ENCODE measurements around the gene DNAAF5.
"Not testable (repeated sequence)": the region's sequence is repeated elsewhere in the genome, so short reads cannot be mapped to it uniquely, and the experiment has no call there.

The DNAAF5 gene

DNA sequence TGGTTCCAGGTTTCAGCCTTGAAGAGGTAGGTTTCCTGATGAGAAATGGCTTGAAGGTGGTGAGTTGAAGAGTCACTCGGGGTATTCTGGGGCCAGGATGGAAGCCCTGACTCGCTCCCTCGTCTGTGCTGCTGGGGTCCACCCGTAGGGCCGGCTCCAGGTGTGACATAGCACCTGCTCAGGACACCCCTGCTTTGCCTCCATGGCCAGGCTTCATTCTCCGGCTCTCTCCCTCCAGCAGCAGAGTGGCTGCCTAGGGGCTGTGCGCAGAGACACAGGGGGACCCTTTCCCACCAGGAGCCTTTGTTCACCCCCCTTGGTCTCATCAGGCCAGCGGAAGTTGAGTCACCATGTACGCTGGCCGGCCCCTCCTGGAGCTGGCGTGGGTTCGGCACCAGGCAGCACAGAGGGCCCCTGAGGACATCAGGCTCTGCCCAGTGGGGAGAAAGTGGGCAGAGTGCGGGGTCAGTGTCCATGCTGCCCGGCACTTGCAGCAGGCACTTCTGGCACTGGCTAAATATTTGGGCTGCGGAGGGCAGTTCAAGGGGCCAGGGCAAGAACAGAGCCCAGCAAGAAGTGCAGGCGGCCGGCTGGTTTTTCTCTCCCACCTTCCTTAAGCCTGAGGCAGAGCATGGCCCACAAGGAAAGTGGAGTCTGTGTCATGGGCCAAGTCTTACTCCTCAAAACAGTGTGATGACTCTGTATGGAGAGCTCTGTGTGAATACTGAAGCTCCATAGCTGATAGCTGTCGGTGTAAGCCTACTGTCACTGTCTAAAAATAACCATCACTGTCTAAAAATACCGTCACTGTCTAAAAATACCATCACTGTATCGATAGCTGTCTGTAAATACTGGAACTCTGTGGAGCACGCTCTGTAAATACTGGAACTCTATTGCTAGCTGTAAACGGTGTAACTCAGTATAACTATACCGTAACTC, 4.3 kb downstream of the DNAAF5 start:
- DNase-seq: no peak

GRCh38 chr7:731440-732085, 5.1 kb downstream of the DNAAF5 start:
- DNase-seq: no peak

DNA sequence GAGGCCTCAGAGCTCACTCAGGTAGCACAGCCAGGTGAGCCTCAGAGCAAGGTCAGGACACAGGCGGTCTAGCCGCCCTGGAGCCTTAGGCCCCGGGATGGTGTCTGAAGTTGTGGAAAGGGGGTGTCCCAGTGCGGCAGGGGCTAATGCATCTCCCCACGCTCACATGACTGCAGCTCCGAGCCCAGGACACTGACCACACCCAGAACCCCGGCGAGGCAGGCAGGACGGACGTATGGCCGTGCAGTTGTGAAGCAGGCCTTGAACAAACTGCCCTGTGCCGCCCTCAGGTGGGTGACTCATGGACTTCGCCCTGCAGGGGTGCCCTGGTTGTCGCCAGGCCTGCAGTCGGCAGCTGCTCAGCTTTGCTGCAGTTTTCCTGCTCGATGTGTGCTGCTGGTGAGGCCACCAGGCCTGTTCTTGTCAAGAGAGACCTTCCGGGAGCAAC, 5.6 kb downstream of the DNAAF5 start:
- DNase-seq: no peak

GRCh38 chr7:732556-732955, 6.1 kb downstream of the DNAAF5 start:
- DNase-seq: no peak

DNA sequence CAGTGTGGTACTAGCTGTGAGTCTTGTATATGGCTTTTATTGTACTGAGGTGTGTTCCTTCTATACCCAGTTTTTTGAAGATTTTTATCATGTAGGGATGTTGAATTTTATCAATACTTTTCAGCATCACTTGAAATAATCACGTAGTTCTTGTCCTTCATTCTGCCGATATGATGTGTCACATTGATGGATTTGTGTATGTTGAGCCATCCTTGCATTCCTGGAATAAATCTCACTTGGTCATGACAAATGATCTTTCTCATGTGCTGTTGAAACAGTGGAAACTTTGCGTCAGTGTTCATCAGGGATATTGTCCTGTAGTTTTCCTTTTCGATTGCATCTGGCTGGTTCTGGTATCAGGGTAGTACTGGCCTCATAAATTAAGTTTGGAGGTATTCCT, 7.7 kb downstream of the DNAAF5 start:
- no peak for DNase-seq

- DNase-seq: no peak
Observed at GRCh38 chr7:734808-735207, 8.3 kb downstream of the DNAAF5 start.

DNA sequence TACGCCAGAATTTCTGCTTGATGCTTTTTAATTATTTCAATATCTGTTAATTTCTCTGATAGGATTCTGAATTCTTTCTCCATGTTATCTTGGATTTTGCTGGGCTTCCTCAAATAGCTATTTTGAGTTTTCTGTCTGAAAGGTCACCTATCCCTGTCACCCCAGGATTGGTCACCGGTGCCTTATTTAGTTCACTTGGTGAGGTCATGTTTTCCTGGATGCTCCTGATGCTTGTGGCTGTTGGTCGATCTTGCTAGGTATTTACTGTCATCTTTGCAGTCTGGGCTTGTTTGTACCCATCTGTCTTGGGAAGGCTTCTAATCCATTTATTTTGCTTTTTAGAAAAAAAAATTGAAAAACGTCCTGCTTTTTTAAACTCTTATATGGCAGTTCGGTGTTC, 11.7 kb downstream of the DNAAF5 start:
- no peak for DNase-seq

DNA sequence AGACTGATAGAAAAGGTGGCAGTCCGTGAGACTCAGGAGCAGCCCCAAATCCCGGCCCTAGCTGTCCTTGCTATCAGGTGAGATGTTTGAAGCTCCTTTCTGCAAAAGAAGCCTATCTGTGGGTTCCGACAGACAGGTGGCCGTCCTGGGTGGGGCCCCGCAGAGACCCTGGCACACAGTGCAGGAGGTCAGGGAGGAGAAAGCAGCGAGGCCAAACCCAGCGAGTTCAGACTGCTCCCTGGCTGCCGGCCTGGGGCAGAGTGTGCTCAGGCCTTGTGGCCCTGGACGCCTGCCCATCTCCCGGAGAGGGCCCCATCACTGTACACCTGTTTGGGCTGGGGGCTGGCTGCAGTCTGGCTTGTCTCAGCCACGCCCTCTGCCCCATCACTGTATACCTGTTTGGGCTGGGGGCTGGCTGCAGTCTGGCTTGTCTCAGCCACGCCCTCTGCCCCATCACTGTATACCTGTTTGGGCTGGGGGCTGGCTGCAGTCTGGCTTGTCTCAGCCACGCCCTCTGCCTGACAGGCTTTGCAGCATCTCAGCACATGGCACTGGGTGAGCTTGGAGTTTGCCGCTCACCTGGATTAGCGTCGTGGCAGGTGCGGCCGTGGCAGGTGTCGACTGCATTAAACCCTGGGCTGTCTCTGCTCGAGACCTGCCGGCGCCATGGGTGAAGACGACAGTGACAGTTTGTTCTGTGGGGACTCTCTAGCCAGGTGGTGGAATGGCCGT, 12.4 kb downstream of the DNAAF5 start:
- no peak for DNase-seq

DNA sequence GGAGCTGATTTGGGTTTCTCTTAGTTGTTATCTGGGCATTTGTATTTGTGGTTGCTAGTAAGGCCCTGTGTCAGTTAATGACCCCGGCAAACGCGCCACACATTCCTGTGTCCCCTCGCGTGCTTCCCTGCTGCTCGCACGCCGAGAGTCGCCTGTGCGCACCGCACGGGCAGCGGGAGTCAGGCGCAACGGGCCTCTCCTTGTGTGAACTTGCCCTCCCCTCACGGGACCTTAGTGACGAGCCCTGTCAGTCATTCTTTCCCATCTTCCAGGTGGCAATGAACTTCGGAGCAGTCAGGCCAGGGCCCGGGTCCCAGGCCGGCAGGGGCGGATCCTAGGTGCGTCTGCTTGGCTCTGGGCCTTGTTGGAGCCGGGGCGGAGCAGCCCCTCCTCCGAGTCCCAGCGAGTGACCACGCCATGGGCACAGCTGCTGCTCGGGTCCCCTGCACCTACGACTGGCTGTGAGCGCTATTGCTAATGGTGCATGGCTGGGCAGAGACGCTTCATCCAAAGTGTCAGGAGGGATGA, 13.0 kb downstream of the DNAAF5 start:
- DNase-seq: no peak

DNA sequence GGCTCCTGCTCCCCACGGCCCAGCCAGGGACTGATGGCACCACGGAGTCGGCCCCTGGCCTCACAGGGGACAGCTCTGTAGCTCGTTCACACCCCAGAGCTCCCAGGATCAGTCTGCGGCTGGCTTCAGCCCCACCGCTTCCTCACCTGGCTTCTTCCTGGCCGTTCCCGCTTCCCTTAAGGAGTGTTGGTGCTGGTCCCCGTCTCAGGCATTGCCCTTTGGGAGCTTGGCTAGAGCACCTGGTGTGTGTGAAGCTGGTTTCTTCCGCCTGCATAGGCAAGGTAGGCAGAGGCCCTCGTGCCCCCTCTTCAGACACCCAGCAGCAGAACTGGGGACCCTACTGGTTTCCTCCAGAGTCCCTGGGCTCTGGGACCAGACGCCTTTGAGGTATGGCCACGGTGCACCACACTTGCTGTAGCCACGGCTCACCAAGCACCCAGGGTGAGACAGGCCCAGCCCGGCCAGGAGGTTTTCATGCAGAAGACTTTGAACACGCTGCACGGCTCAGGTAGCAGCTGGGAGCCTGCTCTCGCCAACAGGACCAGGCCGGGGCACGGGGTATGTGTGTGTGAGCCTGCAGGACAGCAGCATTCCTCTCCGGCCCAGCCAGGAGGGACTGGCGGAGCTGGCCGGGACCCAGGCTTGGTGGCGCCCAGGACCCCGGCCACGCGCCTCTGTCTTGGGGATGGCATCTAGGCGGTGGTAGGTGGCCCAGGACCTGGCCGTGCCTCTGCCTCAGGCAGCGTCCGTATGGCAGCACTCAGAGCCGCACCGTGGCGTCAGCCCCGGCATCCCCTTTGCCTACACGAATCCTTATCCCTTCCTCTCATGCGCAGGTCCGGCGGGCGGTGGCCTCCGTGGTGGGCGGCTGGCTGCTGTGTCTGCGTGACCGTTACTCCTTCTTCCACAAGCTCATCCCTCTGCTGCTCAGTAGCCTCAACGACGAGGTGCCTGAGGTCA, 13.8 kb downstream of the DNAAF5 start:
- no peak for DNase-seq

DNA sequence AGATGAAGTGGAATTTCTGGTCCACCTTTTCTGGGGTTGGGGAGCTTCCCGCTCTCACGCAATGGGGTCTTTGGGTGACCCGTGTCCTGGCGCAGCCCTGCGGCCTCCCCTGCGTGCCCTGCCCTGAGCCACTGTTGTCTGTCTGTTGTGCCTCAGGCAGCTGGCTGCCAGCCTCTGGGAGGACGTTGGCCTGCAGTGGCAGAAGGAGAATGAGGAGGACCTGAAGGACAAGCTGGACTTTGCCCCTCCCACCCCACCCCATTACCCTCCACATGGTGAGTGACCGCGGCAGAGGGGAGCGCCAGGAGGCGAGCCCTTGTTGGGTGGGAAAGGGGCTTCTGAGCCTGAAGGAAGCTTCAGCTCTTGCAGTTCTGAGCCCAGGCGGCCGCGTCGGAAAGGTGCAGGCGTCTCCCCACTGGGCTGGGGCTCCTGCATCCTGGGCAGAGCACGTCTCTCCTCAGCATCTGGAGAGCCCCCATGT, 14.7 kb downstream of the DNAAF5 start:
- no peak for DNase-seq

- DNase-seq: no peak
Observed at GRCh38 chr7:741850-742249, 15.4 kb downstream of the DNAAF5 start.

GRCh38 chr7:742791-743190, 16.3 kb downstream of the DNAAF5 start:
- no peak for DNase-seq

GRCh38 chr7:743341-744127, 17.0 kb downstream of the DNAAF5 start:
- not testable (repeated sequence) for DNase-seq

GRCh38 chr7:744128-744520, 17.6 kb downstream of the DNAAF5 start:
- not testable (repeated sequence) for DNase-seq

DNA sequence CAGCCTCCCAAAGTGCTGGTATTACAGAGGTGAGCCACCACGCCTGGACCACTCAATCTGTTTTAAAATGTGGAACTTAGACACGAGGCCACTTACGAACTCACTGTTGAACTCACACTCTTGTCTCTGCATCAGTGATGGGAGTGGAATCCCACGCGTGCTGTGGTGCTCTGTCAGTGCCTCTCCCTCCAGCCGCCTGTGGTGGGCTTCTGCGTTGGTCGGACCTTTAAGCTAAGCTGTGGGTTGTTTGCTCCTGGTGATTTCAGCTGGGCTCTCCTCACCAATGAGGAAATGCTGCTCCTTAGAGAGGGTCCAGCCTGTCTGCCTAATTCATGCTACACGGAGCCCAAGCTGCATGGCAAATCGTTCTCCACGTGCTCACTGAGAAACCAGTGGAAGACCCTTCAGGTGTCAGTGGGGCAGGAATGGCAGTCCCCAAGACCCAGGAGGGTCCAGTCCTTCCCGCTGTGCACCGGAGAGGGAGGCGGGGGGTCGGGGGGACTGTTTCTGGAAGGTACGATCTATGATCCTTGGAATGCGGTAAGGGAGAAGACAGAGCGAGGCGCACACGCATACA, 18.4 kb downstream of the DNAAF5 start:
- DNase-seq: no peak

DNA sequence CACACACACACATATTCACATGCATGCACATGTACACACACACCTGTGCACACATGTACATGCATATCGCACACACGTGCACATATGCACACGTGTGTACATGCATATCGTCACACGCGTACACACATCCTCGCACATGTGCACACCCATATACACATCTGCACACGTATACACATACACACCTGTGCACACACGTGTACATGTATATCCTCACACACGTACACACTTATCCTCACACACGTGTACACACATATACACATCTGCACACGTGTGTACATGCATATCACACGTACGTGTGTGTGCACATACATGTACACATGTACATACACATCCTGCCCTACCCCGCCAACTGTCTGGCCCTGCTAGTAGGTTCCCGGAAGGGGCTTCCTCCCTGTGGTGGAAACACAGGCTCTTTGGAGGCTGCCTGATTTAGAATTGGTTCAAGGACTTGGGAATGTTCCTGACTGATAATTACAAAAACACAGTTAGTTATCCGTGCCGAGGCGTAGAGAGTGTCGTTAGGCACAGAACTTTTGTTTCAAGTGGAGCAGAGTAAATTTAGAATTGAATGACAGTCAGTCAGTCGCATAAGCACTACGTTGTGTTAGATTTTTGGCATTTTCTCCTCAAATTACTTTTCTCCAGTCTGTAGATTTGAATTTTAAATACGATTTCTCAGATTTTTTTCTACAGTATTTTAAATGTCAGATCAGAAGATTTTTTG, 19.1 kb downstream of the DNAAF5 start:
- no peak for DNase-seq

- DNase-seq: no peak
Observed at GRCh38 chr7:746155-747061, 19.9 kb downstream of the DNAAF5 start.

- no peak for DNase-seq
Observed at GRCh38 chr7:747186-747585, 20.7 kb downstream of the DNAAF5 start.
